HepG2 (cell line): ENCODE results near the gene FCHO1. TPM values are rescaled to one million over a fixed set of nuclear protein-coding genes. Genes with fewer than 3 reads are reported as not detected.

Experiments
- ASH2L ChIP-seq: fragments of 300-600, 200-600 bp; sonication (generic); IDR thresholded peaks from 2 replicates; pipeline ENCODE4 v1.7.0; 2017; ENCODE audit warnings: low read depth, mild to moderate bottlenecking, moderate library complexity, mixed read lengths, low read length; ENCODE audit not compliant: insufficient read length
- NCOR1 ChIP-seq: fragments of 200-600 bp; sonication (generic); IDR thresholded peaks from 2 replicates; pipeline ENCODE4 v1.7.0; 2017; ENCODE audit warnings: antibody characterized with exemption, low read length, borderline replicate concordance
- PPARG ChIP-seq: conservative IDR thresholded peaks from 2 replicates; pipeline ENCODE4 v1.6.1; 2016; ENCODE audit warnings: missing biosample characterization, missing genetic modification reagents
- REL ChIP-seq: sonication (generic); formaldehyde crosslinking; conservative IDR thresholded peaks from 2 replicates; pipeline ENCODE4 v1.8.0; 2022; ENCODE audit warnings: mild to moderate bottlenecking, missing genetic modification reagents, moderate library complexity
- SP4 ChIP-seq: sonication (generic); formaldehyde crosslinking; IDR thresholded peaks from 2 replicates; pipeline ENCODE4 v1.8.1; 2023; ENCODE audit warnings: mild to moderate bottlenecking, missing genetic modification reagents
- TCF12 ChIP-seq, 2 experiments: fragments of 450-650 bp in 1 of 2; sonication (generic) in 1 of 2; formaldehyde crosslinking in 1 of 2; IDR thresholded peaks; 2 replicates each; pipeline versions ENCODE4 v1.6.1 to v1.8.0; 2017 to 2022; ENCODE audit warnings: antibody characterized with exemption in 1 of 2, mild to moderate bottlenecking in 1 of 2, missing genetic modification reagents in 1 of 2, moderate library complexity in 1 of 2
- ZNF343 ChIP-seq: sonication (generic); formaldehyde crosslinking; IDR thresholded peaks from 2 replicates; pipeline ENCODE4 v1.4.0; 2020; ENCODE audit warnings: mild to moderate bottlenecking, missing genetic modification reagents
- ZNF460 ChIP-seq: sonication (generic); formaldehyde crosslinking; IDR thresholded peaks from 2 replicates; pipeline ENCODE4 v1.5.1; 2020; ENCODE audit warnings: missing genetic modification reagents, mild to moderate bottlenecking, borderline replicate concordance
- ZNF598 ChIP-seq: sonication (generic); formaldehyde crosslinking; IDR thresholded peaks from 2 replicates; pipeline ENCODE4 v1.5.1; 2020; ENCODE audit warnings: mild to moderate bottlenecking, missing genetic modification reagents, borderline replicate concordance
- ZNF883 ChIP-seq: sonication (generic); formaldehyde crosslinking; IDR thresholded peaks from 2 replicates; pipeline ENCODE4 v1.5.1; 2020; ENCODE audit warnings: mild to moderate bottlenecking, missing genetic modification reagents; ENCODE audit errors: not compliant biosample characterization
- polyA plus RNA-seq, 8 experiments: library from polyadenylated mRNA; depleted of rRNA in 3 of 8; stranded (reverse) in 7 of 8; unstranded in 1 of 8; fragments of >200 nt; fragmentation: Illumina TruSeq in 4 of 8; extraction: Trizol in 4 of 8; gene quantifications; 2 replicates each; pipeline versions ENCODE4 v1.2.1 to v1.2.3, GENCODE V29; 2011 to 2016; ENCODE audit warnings: low read depth in 4 of 8, missing spikeins in 1 of 8, mixed read lengths in 1 of 8; ENCODE audit not compliant: insufficient read depth in 1 of 8
- total RNA-seq, 5 experiments: library from RNA; depleted of rRNA; stranded (reverse); fragments of >200 nt; fragmentation: Illumina TruSeq; extraction: Trizol; gene quantifications; 2 replicates each; pipeline ENCODE4 v1.2.3, GENCODE V29; 2016; ENCODE audit warnings: low read depth in 1 of 5
- TF ChIP-seq, protein P1 (sequence below): conservative IDR thresholded peaks from 2 replicates; pipeline ENCODE4 v1.6.1; 2018; ENCODE audit warnings: missing genetic modification reagents
- TF ChIP-seq, protein P2 (sequence below): sonication (generic); formaldehyde crosslinking; IDR thresholded peaks from 2 replicates; pipeline ENCODE4 v1.5.1; 2020; ENCODE audit warnings: mild to moderate bottlenecking, missing genetic modification reagents, moderate library complexity
- TF ChIP-seq, protein P3 (sequence below), 2 experiments: IDR thresholded peaks; 2 replicates each; pipeline ENCODE4 v1.6.1; 2011 to 2012; ENCODE audit warnings: low read length in 2 of 2, borderline replicate concordance in 1 of 2, low read depth in 1 of 2, mild to moderate bottlenecking in 1 of 2, moderate library complexity in 1 of 2
- TF ChIP-seq, protein P4 (sequence below): sonication (generic); formaldehyde crosslinking; IDR thresholded peaks from 2 replicates; pipeline ENCODE4 v1.8.1; 2023; ENCODE audit warnings: mild to moderate bottlenecking, inconsistent platforms, moderate library complexity, missing genetic modification reagents, borderline replicate concordance

FCHO1 gene
- total and polyA plus RNA-seq, 2 of the 13 experiments (the other 11 are each of a cell fraction or from before 2014, with no cell fraction given) = 1.3 to 3.1 TPM

DNA sequence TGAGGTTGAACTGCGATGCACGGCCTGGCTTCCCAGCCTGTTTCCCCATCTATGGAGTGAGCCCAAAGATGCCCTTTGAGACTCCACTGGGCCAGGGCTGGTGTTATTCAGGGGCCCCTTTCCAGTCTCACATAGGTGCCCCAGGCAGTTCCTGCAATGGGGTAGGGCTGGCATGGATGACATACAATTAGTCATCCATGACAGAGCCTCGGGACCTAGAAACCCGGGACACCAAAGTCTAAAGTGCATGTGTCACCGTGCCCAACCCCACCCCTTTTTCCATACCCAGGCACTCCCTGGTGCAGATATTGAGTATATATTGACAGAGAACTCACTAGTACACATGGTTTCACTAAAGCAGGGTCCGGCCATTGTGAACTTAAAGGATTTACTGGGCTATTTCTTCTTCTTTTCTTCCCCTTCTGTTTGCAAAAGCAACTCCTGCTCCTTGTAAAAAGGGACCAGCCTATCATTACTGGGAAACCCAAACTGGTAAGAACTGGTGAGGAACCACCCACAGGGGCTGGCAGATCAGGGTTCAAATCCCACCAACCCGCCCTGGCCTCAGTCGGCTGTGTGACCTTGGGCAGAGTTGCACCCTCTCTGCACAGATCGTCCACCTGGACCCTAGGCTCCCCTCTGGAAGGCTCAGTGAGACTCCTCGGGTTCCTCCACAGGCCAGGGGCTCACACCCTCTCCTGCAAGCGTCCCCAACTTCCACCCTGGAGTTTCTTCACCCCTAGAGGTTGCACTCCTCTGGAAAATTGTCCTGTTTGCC is 46.3 kb downstream of the FCHO1 start (continued):
- TF ChIP-seq SP4 (CRISPR knock-in tag) = peak; percentile 45; the same call in 1 of the 2 replicates
- no peak for TF ChIP-seq ZNF883
- TF ChIP-seq ZNF598 (CRISPR knock-in tag) = no peak
- no peak for TF ChIP-seq PPARG
- TF ChIP-seq TCF12 (IDR thresholded peaks at IDR 0.05) = no peak
- no peak for TF ChIP-seq TCF12 (CRISPR knock-in tag; IDR thresholded peaks at IDR 0.05)
- TF ChIP-seq REL (CRISPR knock-in tag) = no peak
- TF ChIP-seq, protein P1, sequence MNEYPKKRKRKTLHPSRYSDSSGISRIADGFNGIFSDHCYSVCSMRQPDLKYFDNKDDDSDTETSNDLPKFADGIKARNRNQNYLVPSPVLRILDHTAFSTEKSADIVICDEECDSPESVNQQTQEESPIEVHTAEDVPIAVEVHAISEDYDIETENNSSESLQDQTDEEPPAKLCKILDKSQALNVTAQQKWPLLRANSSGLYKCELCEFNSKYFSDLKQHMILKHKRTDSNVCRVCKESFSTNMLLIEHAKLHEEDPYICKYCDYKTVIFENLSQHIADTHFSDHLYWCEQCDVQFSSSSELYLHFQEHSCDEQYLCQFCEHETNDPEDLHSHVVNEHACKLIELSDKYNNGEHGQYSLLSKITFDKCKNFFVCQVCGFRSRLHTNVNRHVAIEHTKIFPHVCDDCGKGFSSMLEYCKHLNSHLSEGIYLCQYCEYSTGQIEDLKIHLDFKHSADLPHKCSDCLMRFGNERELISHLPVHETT = no peak
- TF ChIP-seq, protein P2, sequence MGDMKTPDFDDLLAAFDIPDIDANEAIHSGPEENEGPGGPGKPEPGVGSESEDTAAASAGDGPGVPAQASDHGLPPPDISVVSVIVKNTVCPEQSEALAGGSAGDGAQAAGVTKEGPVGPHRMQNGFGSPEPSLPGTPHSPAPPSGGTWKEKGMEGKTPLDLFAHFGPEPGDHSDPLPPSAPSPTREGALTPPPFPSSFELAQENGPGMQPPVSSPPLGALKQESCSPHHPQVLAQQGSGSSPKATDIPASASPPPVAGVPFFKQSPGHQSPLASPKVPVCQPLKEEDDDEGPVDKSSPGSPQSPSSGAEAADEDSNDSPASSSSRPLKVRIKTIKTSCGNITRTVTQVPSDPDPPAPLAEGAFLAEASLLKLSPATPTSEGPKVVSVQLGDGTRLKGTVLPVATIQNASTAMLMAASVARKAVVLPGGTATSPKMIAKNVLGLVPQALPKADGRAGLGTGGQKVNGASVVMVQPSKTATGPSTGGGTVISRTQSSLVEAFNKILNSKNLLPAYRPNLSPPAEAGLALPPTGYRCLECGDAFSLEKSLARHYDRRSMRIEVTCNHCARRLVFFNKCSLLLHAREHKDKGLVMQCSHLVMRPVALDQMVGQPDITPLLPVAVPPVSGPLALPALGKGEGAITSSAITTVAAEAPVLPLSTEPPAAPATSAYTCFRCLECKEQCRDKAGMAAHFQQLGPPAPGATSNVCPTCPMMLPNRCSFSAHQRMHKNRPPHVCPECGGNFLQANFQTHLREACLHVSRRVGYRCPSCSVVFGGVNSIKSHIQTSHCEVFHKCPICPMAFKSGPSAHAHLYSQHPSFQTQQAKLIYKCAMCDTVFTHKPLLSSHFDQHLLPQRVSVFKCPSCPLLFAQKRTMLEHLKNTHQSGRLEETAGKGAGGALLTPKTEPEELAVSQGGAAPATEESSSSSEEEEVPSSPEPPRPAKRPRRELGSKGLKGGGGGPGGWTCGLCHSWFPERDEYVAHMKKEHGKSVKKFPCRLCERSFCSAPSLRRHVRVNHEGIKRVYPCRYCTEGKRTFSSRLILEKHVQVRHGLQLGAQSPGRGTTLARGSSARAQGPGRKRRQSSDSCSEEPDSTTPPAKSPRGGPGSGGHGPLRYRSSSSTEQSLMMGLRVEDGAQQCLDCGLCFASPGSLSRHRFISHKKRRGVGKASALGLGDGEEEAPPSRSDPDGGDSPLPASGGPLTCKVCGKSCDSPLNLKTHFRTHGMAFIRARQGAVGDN (CRISPR knock-in tag) = no peak
- TF ChIP-seq ZNF460 = no peak
- TF ChIP-seq, protein P3, sequence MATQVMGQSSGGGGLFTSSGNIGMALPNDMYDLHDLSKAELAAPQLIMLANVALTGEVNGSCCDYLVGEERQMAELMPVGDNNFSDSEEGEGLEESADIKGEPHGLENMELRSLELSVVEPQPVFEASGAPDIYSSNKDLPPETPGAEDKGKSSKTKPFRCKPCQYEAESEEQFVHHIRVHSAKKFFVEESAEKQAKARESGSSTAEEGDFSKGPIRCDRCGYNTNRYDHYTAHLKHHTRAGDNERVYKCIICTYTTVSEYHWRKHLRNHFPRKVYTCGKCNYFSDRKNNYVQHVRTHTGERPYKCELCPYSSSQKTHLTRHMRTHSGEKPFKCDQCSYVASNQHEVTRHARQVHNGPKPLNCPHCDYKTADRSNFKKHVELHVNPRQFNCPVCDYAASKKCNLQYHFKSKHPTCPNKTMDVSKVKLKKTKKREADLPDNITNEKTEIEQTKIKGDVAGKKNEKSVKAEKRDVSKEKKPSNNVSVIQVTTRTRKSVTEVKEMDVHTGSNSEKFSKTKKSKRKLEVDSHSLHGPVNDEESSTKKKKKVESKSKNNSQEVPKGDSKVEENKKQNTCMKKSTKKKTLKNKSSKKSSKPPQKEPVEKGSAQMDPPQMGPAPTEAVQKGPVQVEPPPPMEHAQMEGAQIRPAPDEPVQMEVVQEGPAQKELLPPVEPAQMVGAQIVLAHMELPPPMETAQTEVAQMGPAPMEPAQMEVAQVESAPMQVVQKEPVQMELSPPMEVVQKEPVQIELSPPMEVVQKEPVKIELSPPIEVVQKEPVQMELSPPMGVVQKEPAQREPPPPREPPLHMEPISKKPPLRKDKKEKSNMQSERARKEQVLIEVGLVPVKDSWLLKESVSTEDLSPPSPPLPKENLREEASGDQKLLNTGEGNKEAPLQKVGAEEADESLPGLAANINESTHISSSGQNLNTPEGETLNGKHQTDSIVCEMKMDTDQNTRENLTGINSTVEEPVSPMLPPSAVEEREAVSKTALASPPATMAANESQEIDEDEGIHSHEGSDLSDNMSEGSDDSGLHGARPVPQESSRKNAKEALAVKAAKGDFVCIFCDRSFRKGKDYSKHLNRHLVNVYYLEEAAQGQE (IDR thresholded peaks at IDR 0.05; ENCODE audit: borderline replicate concordance in 1 of 2, low read depth in 1 of 2, low read length in 2 of 2) = no peak
- TF ChIP-seq, protein P4, sequence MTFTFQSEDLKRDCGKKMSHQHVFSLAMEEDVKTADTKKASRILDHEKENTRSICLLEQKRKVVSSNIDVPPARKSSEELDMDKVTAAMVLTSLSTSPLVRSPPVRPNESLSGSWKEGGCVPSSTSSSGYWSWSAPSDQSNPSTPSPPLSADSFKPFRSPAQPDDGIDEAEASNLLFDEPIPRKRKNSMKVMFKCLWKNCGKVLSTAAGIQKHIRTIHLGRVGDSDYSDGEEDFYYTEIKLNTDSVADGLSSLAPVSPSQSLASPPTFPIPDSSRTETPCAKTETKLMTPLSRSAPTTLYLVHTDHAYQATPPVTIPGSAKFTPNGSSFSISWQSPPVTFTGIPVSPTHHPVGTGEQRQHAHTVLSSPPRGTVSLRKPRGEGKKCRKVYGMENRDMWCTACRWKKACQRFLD (CRISPR knock-in tag) = no peak
- peak; percentile 76; the same call in 1 of the 2 replicates for TF ChIP-seq NCOR1
- no peak for TF ChIP-seq ZNF343 (CRISPR knock-in tag)
- peak; percentile 86 for TF ChIP-seq ASH2L
